SIG-M5 treated with dmso at 0.1 percent for 504 hours (cell line): ENCODE data around the gene TCP11L2.
A peak's percentile ranks its signal among the peaks of the same experiment; 100 is the strongest.
"Not testable (repeated sequence)": the region's sequence is repeated elsewhere in the genome, so short reads cannot be mapped to it uniquely, and the experiment has no call there.

Source experiments
- DNase-seq: peaks from one replicate; lab custom pipeline; 2025; ENCODE audit not compliant: unreplicated experiment; lab: John Stamatoyannopoulos, UW

The TCP11L2 gene

DNA sequence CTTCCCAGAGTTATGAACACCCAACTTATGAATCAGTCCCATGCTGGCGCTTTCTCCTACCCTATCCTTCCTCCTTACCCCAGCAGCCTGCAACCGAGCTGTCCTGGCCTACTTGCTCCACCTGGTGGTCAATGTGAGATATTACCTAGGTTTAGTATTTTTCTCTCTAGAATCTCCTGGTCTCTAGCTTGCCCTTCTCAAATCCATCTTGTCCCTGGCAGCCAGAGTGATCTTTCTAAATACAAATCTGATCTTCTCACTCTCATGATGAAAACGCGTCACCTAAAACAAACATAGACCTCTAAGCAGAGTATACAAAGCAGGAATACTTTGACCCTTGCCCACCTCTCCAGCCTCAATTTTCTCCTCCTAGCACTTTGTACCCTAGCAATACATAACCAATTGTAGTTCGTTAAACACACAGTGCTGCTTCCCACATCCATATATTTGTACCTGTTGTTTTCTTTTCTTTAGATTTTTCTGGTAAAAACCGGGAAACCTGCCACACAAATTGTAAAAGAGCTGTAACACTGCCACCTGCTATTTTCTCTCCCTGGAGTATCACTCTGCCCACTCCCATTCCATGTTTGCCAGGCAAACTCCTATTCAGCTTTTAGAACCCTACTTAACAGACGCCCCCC is 20.0 kb upstream of the TCP11L2 start:
- peak; percentile 63 for DNase-seq

DNA sequence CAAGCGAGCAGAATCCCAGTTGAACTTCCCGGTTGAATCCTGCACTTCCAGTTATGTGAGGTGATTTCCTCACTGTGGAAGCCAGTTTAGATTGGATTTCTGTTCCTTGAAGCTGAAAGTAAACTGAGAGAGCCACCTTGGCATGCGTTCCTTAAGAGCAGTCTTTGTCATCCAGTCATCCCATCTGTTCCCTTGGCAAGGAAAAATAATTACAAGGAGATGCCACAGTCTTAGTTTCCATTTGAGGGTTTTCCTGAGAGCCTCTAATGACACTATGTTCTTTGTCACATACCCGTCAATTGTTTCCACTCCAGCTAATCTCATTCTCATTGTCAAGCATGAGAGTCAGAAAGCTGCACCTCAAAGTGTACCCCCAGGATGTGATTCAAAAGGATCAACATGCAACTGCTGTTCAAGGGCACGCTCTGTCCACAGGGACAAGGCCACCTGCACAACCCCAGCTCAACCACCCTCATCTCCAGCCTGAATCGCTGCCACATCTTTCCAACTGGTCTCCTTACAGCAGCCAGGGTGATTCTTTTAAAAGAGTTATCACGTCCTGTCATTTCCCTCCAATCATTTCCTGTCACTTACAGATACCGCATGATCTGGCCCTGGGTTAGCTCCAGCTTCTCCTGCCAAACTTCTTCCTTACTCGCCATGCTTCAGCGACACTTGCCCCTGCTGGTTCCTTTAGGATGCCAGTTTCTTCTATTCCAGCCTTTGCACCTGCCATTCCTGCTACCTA is 18.0 kb upstream of the TCP11L2 start:
- no peak for DNase-seq

DNA sequence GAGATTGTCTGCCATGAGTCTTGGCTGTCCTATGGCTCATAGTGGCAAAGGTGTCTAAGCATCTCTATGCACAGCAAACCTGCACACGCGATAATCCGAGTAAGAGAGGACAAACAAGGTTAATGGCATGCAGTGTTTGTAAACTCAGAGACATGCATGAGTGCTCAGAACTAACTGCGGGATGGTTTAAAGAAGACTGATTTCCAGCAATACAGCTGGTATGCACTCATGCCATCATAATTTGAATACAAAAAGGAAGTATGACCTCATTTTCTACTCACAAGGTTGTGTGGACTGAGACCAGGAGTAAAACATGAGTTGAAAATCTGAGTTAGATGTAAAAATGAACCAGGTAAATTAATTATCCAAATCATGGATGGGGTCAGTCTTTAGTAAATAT is 16.6 kb upstream of the TCP11L2 start:
- no peak for DNase-seq

DNA sequence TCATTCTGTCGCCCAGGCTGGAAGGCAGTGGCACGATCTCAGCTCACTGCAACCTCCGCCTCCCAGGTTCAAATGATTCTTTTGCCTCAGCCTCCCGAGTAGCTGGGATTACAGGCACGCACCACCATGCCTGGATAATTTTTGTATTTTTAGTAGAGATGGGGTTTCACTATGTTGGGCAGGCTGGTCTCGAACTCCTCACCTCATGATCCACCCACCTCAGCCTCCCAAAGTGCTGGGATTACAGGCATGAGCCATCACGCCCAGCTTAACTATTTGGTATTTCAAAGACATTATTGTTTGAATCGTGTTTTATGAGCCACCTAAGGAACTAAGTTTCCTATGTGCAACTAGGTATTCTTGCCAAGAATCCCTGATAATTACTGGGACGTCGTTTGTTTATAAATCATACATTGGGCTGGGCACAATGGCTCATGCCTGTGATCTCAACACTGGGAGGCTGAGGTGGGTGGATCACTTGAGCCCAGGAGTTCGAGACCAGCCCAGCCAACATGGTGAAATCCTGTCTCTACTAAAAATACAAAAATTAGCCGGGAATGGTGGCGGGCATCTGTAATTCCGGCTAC is 15.9 kb upstream of the TCP11L2 start:
- not testable (repeated sequence) for DNase-seq

DNA sequence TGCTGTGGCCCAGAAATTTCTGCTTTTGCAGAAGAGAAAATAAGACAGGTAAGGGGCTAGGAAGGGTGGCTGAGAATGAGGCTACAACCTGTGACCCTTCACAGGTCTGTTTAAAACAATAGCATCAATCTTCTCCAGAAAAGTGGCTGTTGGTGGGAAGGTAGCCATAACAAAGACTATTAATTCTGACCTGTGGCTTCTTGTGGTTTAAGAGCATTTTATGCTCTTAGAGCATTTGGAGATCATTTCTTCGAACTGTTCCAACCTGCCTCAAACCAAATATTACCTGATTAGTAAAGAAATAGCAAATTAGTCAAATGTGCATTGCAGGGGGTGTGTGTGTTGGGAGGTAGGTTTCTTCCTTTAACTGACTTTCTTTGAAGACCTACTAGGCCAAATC is 15.2 kb upstream of the TCP11L2 start:
- DNase-seq = no peak

DNA sequence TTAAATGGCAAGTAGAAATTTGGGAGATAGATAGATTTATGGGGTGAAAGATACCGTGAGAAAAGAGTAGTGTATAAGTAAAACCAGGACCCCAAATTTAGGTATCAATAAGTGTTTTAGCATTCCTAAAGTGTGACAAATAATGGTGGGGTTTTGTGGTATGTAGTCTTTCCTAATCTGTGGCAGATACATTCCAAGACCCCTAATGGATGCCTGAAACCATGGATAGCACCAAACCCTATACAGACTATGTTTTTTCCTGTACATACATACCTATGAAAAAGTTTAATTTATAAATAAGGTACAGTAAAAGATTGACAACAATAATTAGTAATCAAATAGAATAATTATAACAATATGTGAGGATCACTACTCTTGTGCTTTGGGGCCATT is 14.4 kb upstream of the TCP11L2 start:
- DNase-seq = no peak

DNA sequence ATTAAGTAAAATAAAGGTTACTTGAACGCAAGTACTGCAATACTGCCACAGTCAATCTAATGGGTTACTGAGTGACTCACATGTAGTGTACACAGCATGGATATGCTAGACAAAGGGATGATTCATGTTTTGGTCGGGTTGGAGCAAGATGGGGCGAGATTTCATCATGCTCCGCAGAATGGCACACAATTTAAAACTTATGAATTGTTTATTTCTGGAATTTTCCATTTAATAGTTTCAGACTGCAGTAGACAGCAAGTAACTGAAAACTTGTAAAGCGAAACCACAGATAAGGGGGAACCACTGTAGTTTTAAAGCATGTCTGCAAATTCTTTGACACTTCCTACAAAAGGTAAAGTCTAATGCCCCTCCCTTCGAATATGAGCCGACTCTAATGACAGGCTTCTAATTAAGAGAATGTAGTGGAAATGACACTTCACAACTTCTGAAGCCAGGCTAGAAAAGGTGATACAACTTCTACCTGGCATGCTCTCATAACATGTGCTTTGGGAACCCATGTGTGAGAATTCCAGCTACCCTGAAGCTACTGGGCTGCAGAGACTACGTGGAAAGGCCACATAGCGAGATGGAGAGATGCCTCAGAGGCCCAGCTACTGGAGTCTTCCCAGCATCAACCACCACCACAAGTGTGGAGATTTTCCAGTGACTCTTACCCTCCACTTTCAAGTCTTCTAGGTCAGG is 13.9 kb upstream of the TCP11L2 start:
- peak; percentile 86 for DNase-seq

DNA sequence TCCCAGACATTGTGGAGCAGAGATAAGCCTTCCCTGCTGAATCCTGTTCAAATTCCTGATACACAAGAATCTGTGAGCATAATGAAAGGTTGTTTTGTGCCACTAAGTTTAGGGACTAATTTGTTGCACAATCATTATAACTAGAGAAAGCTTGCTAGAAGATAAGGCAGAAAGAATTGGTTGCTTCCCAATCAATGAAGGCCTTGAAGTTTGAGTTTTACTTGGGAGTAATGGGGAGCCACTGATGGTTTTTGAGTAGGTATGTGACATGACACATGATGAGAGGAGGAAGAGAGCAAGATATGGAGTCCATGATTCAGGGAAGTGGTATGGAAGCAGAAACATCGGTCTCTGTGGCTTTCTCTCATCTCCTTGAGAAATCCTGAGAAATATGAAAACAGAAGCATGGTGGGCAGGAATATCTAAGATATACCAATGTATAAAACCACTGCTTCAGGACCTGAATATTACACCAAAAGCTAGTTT is 13.3 kb upstream of the TCP11L2 start:
- no peak for DNase-seq

DNA sequence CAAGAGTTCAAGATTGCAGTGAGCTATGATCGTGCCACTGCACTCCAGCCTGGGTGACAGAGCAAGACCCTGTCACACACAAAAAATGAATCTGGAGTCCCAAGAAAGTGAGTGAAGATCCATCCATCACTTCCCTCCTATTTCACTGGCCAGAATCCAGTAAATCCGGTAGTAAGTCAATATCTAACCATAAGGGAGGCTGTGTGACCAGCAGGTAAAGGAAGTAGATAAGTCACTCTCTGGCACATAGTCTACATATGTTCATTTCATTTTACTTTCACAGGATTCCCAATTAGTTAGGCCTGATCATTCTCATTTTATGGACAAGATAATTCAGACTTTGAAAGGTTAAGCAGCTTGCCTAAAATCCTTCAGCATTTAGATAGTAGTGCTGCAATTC is 11.9 kb upstream of the TCP11L2 start:
- DNase-seq = no peak

DNA sequence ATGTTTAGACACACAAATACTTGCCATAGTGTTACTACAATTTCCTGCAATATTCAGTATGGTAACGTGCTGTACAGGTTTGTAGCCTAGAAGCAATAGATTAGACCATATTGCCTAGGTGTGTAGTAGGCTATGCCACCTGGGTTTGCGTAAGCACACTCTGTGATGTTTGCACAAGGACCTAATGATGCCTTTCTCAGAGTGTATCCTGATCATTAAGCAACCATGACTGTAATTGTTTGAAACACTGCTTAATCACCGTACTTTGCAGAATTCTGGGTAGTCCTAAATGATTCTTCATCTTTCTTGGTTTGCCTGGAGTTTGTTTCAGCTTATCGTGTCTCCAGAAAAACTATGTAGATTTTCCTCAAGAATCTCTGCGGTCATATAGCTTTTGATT is 11.2 kb upstream of the TCP11L2 start:
- DNase-seq = no peak

DNA sequence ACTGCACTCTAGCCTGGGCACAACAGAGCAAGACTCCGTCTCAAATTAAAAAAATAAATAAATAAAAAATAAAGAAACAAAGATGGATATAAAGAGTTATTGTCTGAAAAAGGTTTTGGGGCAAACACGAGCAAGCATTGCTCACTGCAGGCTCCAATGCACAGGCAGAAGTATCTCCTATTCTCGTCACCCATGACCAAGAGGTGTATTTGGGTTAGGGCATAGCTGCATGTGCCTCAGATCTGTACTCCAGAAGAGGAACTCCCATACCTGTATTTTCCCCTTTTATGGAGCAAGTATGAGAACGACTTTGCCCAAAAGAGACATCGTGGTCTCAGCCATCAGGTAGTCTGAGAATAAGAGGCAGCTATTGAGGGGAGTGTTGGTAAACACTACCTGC is 10.2 kb upstream of the TCP11L2 start:
- no peak for DNase-seq

DNA sequence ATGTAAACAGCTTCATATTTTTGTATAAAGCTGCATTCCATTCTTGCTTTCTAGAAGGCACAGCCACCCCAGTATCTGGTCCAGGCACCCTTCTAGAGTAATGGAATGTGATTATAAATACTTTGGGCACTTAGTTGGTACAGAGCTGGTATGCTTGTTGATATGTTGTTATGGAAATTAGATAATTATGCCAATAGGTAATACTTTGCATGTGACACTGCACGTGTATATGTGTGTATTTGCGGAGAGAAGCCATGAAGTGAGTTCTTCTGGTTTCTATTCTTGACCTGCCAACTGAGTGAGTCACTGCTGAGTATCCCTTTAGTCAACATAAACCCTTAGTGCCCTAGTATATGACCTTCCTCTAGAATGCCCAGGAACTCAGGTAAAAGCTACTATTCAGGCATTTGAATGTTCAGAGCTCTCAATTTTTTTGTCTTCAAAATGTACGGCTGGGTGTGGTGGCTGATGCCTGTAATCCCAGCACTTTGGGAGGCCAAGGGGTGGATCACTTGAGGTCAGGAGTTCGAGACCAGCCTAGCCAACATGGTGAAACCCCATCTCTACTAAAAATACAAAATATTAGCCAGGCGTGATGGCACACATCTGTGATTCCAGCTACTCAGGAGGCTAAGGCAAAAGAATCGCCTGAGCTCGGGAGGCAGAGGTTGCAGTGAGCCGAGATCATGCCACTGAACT is 6.2 kb upstream of the TCP11L2 start:
- DNase-seq = peak; percentile 34

DNA sequence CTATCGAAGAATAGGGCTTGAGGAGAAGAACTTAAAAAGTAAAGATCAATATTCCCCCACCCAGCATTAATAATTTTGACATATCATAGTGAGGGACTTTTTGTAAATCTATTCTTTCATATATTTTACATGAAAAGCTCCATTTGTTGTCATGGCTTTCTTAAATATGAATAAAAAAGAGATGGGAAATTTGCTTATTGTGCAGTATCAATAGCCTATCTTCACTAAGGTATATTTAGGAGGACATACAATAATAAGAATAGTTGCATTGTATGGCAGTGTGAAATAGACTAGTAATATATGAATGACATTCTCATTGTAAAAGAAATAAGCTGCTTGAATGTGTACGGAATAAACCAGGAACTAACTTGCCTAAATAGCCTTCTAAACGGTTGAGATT is 5.5 kb upstream of the TCP11L2 start:
- DNase-seq = no peak

DNA sequence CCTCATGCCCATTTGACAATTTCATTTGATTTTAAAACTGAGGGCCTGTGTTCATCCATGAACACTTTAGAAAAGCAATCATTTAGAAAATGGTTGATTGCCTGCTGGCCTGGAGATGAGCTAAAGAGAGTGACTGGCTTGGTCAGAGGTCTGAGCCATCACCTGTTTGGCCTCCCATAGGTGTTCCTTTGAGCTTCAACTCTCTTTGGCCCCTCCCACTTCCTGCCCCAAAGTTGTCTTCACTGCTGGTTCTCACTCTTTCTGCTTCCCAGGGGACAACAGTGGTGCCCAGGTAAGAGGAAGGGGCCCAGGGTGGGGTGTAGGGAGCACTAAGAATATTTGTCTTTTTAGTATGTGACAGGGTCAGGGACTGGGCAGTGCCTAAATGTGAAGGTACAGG is 4.9 kb upstream of the TCP11L2 start:
- DNase-seq = no peak

DNA sequence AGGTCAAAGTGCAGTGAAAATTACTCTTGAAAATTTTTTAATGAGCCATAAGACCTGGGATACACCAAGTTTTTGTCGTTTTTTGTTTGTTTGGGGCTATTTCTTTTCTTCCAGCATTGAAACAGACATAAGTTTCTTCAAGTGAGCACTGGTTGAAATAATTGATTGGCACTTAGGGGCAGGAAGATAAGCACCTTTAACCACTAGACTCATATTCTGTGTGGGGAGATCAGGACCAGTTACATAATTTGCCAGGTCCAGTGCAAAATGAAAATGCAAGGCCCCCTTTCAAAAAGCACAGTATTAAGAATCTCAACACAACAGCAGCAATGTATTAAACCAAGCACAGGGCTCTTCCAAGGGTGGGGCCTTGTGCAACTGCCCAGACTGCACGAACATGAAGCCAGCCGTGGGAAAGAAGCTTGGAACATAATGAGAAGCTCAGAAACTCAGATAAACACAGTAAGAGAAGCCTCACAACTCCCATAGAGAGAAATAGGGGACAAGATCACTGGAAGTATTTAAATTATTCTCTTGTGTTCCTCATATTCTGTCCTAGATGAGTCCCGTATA is 3.2 kb upstream of the TCP11L2 start:
- no peak for DNase-seq

DNA sequence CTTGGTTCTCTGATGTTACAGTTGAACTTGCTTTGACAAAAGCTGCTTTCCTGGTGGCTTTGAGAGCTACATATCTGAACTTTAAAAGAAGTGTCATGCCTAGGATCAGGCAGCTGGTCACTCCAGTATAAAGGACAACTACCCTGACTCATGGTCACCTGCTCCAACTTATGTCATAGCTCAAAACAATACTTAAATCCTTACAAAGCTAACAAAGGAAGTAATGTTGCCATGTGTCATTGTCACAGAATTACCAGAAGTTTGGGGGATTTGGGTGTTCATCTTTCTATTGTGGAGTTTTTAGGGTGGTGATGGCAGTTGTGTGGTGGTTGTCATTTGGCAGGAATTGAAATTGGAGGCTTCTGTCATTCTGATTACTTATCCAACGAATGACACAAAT is 1.8 kb upstream of the TCP11L2 start:
- DNase-seq = no peak

DNA sequence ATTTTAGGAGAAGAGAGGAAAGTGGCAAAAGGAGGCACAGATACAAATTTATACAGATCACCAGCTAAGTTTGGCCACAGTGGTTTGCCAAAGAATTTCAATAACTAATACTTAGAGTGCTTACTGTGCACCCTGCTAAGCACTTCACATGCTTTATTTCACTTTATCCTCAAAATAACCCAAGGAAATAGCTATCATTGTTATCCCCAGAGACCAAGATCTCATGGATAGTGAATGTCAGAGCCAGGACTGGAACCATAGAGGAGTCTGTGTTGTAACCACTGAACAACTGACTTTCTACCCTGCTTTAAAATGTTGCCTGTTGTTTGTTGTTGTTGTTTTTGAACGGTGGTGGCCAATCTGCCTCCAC is 1.3 kb upstream of the TCP11L2 start:
- no peak for DNase-seq

DNA sequence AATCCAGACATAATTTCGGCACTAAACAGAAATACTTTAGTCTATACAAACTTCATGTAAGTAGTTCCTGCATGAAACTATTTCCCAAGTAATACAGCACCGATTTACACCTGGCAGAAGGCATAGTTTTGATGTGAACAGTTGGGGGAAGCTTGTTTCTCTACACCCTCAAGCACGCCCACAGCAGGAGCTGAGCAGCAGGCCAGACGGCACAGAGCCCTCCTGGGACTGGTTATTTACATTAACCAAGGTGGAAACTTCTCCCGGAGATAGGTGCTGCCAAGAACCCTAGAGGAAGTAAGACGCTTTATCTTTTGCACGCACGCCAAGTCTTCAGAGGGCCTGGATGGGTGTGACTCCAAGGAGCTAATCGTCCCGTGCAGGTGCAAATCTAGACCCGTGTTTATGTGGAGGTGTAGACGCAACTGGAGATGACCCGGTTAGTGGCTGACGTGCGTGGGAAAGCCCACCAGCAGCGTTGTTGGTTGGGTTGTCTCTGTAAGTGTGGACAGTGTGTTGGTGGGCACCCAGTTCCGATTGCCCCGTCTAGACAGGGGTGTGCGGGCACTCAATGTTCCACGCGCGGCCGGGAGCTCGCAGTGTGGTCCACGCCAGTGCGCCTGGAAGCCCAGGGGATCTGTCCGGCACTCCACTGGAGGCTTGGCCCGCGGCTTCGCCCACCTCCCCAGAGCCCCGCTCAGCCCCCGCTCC is 767 bp upstream of the TCP11L2 start:
- peak; percentile 55 for DNase-seq

DNA sequence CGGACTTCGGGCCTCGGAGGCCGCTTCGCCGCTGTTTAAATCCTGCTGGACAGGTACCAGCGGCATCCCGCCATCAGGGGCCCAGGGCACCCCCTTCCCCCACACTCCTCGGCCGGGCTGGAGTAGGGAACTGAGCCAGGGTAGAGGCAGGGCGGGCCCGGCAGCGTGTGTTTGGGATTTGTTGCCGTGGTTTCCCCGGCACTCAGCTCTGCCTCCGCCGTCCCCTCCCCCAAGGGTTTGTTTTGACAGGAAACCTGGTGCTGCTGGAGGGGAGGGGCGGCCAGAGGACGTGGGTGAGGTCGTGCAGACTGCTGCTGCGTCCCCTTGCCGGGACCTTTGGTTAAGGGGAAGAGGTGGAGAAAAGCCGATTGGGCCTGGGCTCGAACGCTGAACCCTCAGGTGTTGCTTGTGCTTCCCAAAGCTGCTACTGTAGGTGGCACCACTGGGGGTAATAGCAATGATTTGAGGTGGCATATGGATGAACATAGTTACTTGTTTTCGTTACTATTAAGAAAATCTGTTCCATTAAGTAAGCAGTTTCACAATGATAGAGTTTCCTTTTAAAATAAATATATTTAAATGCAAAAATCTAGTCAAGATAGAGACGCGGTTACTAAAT is 778 bp downstream of the TCP11L2 start:
- peak; percentile 62 for DNase-seq

DNA sequence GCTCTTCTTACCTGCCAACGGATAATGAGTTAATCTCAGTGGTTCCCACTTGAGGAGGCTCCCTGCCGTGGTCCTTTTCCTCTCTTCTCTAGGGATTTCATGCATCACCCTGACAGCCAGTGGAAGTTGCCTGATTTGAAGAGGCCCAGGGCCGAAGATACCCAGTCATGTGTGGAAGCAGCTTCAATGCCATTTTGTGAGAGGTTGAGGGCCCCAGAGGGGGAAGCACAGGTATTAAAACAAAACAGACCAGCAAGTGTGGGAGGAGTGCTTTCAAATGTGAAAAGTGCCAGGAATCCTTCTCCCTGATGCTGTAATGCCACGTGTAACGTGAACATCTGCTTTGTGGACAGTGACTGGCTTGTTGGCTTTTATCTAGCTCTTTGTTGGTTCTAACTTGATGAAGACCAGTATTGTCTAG is 1.5 kb downstream of the TCP11L2 start:
- DNase-seq = no peak
